Body of pancreas (tissue), 4 donors: Measurements from ENCODE around the gene NKAIN4. TPM values are rescaled to one million over a fixed set of nuclear protein-coding genes. Genes with fewer than 3 reads are reported as not detected.

Experiments
- ATAC-seq: fragments of 150-250 bp; one replicate; pipeline ENCODE4 v1.9.1; 2016
- DNase-seq, 4 donors: peaks; one replicate each; pipeline ENCODE4 v3.0.0-alpha.2; 2019
- H3K27ac ChIP-seq, 4 donors: fragments of 200-600 bp; sonication (generic); 1 replicate in 3 of 4; 2 replicates in 1 of 4; pipeline versions ENCODE4 v1.5.1 to v1.6.1; 2016 to 2019; ENCODE audit warnings: mild to moderate bottlenecking in 1 of 4, mixed read lengths in 1 of 4, moderate library complexity in 1 of 4
- H3K27me3 ChIP-seq, 2 donors: fragments of 200-600 bp; sonication (generic); one replicate each; pipeline ENCODE4 v1.6.0; 2016; ENCODE audit warnings: mild to moderate bottlenecking in 1 of 2
- H3K36me3 ChIP-seq, 2 donors: fragments of 200-600 bp; sonication (generic); replicated peaks in 1 of 2; 2 replicates each; pipeline ENCODE4 v1.5.1; 2016; ENCODE audit warnings: low read depth in 2 of 2; ENCODE audit not compliant: insufficient read depth in 1 of 2
- H3K4me1 ChIP-seq: fragments of 200-600 bp; sonication (generic); one replicate; pipeline ENCODE4 v1.6.0; 2016
- H3K4me3 ChIP-seq, 2 donors: fragments of 200-600 bp; sonication (generic); 1 replicate in 1 of 2; 2 replicates in 1 of 2; pipeline ENCODE4 v1.5.1; 2016 to 2019
- H3K9me3 ChIP-seq, 3 donors: fragments of 200-600 bp; sonication (generic); 1 replicate in 2 of 3; 2 replicates in 1 of 3; pipeline ENCODE4 v1.5.1; 2016
- POLR2A ChIP-seq, 3 donors: fragments of 450-650 bp; IDR thresholded peaks; one replicate each; pipeline ENCODE4 v1.6.1; 2016; ENCODE audit warnings: antibody characterized with exemption in 3 of 3, mild to moderate bottlenecking in 2 of 3
- WGBS, 2 donors: methylation state at CpG; one replicate each; pipeline ENCODE4 v1.1.5; 2017; 5-methylcytosine and 5-hydroxymethylcytosine counted together
- intact Hi-C: fragments of 100-400 bp; cut with DNase I; formaldehyde crosslinking; loops from one replicate; pipeline ENCODE4 v1.15.1; 2023
- total RNA-seq, 2 donors: library from RNA; depleted of rRNA; stranded (reverse); fragments of >200 nt; gene quantifications; one replicate each; pipeline ENCODE4 v1.1.0, GENCODE V29; 2016
- TF ChIP-seq, protein P1 (sequence below), 7 experiments: fragments of 450-650 bp in 4 of 7; fragments of 200-600 bp in 3 of 7; sonication (generic) in 3 of 7; IDR thresholded peaks; one replicate each; pipeline ENCODE4 v1.5.1; 2016 to 2019; ENCODE audit warnings: antibody characterized with exemption in 7 of 7

The NKAIN4 gene
- total RNA-seq, 2 donors from 2014 or later: not detected

DNA sequence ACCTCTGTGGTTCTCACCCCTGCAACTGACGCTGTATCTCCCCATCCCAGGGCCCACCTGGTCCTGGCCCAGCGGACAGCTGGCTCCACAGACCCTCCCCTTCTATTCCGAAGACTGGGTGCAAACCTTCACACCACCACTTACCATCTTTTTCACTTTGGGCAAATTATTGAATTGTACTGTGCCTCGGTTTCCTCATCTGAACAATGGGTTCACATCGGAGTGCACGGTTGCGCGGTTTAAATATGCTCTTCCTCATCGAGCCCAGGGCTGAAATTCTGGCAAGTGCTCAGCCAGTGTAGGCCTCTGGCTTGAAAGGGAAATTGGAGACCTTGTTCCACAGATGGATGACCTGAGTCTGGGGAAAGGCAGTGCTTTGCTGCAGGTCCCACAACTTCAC lies 15.5 kb upstream of the NKAIN4 start:
- H3K4me3 ChIP-seq: no peak overlapping the region
- intact Hi-C loops: no loop called here
- no peak overlapping the region for H3K27ac ChIP-seq
- DNase-seq (no peak), ATAC-seq (no peak)
- H3K27me3 ChIP-seq: no peaks in the 10 kb centered on the region
- H3K4me1 ChIP-seq: peaks cover 21% of the 10 kb centered on the region
- H3K9me3 ChIP-seq: no peaks in the 10 kb centered on the region
- TF ChIP-seq POLR2A (IDR thresholded peaks at IDR 0.05): no peak
- TF ChIP-seq, protein P1, sequence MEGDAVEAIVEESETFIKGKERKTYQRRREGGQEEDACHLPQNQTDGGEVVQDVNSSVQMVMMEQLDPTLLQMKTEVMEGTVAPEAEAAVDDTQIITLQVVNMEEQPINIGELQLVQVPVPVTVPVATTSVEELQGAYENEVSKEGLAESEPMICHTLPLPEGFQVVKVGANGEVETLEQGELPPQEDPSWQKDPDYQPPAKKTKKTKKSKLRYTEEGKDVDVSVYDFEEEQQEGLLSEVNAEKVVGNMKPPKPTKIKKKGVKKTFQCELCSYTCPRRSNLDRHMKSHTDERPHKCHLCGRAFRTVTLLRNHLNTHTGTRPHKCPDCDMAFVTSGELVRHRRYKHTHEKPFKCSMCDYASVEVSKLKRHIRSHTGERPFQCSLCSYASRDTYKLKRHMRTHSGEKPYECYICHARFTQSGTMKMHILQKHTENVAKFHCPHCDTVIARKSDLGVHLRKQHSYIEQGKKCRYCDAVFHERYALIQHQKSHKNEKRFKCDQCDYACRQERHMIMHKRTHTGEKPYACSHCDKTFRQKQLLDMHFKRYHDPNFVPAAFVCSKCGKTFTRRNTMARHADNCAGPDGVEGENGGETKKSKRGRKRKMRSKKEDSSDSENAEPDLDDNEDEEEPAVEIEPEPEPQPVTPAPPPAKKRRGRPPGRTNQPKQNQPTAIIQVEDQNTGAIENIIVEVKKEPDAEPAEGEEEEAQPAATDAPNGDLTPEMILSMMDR (IDR thresholded peaks at IDR 0.05): no peak
- no peaks in the 10 kb centered on the region for H3K36me3 ChIP-seq
- 89 to 92% methylated on average over 9 of the region's 9 CpGs for WGBS, 2 donors

DNA sequence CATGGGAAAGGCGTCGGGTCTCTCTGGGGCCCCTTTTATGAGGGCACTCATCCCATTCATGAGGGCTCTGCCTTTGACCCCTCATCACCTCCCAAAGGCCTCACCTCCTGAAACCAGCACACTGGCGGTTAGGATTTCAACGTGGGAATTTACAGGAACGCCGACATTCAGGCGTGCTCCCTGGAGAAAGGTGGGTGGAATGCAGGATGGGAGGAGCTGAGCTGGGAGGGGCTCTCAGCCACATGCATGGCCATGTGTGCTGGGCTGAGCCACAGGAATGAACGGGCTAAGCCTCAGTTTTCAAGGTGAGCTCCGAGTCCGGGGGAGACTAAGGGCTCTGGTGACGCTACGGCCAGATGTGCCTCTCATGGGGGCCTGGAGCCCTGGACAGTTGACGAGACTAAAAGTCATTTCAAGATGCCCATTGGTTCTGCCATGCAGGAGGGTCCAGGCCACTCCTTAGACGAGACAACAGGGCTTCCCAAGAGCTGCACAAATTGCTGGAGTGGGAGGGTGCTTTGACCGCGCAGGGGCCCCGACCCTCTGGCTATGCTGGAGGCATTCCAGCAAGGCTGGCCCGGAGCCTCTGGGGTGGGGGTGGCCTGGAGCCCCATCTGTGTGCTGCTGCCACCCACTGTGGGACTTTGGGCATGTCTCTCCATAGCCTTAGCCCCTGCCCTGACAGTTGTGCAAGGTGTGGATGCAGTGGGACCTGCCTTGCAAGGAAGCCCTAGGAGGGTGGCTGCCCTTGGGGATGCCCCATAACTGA lies 14.6 kb upstream of the NKAIN4 start:
- H3K4me1 ChIP-seq: peaks cover 14% of the 10 kb centered on the region
- H3K27me3 ChIP-seq: no peaks in the 10 kb centered on the region
- intact Hi-C loops: no loop called here
- H3K36me3 ChIP-seq: no peaks in the 10 kb centered on the region
- TF ChIP-seq, protein P1 (IDR thresholded peaks at IDR 0.05): no peak
- TF ChIP-seq POLR2A (IDR thresholded peaks at IDR 0.05): no peak
- no peak for ATAC-seq
- H3K9me3 ChIP-seq: no peaks in the 10 kb centered on the region
- H3K4me3 ChIP-seq: no peak overlapping the region
- no peak for DNase-seq
- 6 to 37% methylated on average over 8 to 18 of the region's 18 CpGs for WGBS, 2 donors
- no peak overlapping the region for H3K27ac ChIP-seq

DNA sequence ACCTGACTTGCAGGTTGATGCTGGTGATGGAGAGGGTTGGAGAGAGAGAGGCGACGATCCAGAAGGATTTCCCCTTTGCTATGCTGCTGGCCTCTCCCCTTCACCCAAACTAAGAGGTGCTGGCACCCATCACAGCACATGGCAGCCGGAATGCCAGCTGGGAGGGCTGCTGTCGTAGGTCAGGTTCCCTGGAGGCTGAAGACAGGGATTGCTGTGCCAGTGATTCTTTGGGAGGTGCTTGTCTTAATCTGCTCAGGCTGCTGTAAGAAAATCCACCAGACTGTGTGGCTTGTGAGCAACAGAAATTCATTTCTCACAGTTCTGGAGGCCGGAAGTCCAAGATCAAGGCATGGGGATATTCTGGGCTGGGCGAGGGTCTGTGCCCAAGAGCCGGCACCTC lies 14.0 kb upstream of the NKAIN4 start:
- TF ChIP-seq POLR2A (IDR thresholded peaks at IDR 0.05): no peak
- TF ChIP-seq, protein P1 (IDR thresholded peaks at IDR 0.05): no peak
- intact Hi-C loops: no loop called here
- Histone ChIP-seq H3K9me3 (no peaks in the 10 kb centered on the region), H3K27me3 (no peaks in the 10 kb centered on the region), H3K4me1 (peaks cover 8% of the 10 kb centered on the region), H3K36me3 (no peaks in the 10 kb centered on the region), H3K4me3 (no peak overlapping the region), H3K27ac (no peak overlapping the region)
- ATAC-seq (no peak), DNase-seq (no peak)
- WGBS, 2 donors: 50 to 56% methylated on average over 2 to 7 of the region's 7 CpGs

DNA sequence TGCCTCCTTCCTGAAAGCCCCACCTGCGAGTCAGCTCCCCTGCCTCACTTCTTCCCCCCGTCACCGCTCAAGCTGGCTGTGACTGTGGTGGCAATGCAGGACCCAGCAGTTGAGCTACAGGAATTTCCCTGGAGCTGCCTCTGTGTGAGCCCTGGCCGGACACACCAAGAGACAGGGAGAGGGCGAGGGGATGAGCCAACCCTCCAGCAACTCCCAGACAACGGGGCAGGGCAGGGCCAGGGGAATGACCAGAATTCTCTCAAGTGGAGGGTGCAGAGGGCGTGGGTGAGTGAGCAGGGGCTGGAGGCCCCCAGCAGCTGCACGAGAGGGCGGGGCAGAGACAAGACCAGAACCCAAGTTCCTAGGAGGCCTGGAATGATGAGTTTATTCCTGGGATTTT lies 13.4 kb upstream of the NKAIN4 start:
- Histone ChIP-seq H3K4me1 (peaks cover 7% of the 10 kb centered on the region), H3K27me3 (no peaks in the 10 kb centered on the region), H3K36me3 (no peaks in the 10 kb centered on the region), H3K27ac (no peak overlapping the region), H3K9me3 (no peaks in the 10 kb centered on the region), H3K4me3 (no peak overlapping the region)
- intact Hi-C loops: no loop called here
- DNase-seq (no peak), ATAC-seq (no peak)
- TF ChIP-seq, protein P1 (IDR thresholded peaks at IDR 0.05): no peak
- no peak for TF ChIP-seq POLR2A (IDR thresholded peaks at IDR 0.05)
- 51 to 57% methylated on average over 7 to 9 of the region's 9 CpGs for WGBS, 2 donors
